GM21825 (cell line): ENCODE data around the gene COA1.
A peak's percentile ranks its signal among the peaks of the same experiment; 100 is the strongest.
"Not testable (repeated sequence)": the region's sequence is repeated elsewhere in the genome, so short reads cannot be mapped to it uniquely, and the experiment has no call there.

ENCODE experiments used
- ATAC-seq: cut with Tn5 transposase; IDR thresholded peaks from one replicate; pipeline ENCODE4 v1.9.1; 2021; ENCODE audit warnings: mild to moderate bottlenecking, moderate library complexity; ENCODE audit not compliant: unreplicated experiment

The COA1 gene, protein sequence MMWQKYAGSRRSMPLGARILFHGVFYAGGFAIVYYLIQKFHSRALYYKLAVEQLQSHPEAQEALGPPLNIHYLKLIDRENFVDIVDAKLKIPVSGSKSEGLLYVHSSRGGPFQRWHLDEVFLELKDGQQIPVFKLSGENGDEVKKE

DNA sequence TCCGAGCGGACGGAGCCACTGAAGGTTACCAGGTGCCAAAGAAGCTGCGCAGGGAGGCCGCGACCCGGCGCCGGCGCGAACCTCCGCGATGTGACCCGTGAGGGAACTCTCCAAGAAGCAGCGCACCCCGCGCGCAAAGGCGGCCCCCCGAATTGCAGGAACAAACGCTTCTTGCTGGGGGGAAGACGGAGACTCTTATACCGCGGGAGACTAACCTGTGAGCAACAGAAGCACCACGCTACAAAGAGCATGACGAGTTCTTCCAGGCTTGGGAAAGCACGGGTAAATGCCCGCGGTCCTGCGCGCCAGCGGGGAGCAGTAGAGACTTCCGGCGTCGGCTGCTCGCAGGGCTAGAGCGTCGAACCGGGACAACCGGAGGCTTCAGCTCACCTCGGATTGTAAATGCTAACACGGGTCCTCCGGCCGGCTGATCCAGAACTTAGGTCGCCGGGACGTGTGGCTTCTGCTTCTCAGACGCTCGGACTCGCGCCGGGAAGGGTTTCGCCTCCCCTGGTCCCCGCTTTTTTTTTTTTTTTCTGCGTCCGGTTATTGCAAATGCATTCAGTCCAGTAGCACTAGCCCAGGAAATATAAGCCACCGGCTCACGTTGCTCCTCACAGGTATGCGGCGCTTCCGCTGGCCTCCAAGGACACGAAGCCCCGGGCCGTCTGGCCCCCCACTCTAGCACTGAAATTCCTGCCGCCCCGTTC, at the start of gene COA1:
TSS of gene COA1 (minus strand) at position 310 of the 710 bp plus-strand sequence. CDS start 80,909 bp downstream, outside the sequence.
- ATAC-seq = peak; percentile 83

- ATAC-seq = not testable (repeated sequence)
These were observed 49.1 kb upstream of the COA1 start for GRCh38 chr7:43778293-43779044.

GRCh38 chr7:43775255-43775654, 45.9 kb upstream of the COA1 start:
- not testable (repeated sequence) for ATAC-seq

- not testable (repeated sequence) for ATAC-seq
These were observed 43.9 kb upstream of the COA1 start for GRCh38 chr7:43773268-43773667.

DNA sequence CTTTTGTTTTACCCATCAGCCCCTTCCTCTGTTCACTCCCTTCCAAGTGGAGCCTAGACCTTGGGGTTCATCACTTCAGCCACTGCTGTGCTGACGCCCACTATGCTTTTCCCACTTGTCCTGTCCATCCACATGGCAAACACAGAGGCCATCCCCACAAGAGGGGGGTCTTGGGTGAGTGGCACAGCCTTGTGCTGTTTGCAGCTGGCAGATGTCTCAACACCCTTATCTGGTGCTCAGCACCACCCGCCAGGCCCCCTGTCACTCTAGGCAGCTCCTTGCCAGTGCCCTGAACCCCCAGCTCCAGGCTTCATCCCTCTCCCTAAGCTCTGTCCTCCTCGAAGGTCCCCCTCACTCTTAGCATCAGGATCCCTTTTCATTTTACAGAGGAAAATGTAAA, 42.2 kb upstream of the COA1 start:
- ATAC-seq = no peak

GRCh38 chr7:43771128-43771527, 41.8 kb upstream of the COA1 start:
- no peak for ATAC-seq

- ATAC-seq = no peak
These were observed 40.6 kb upstream of the COA1 start for GRCh38 chr7:43769791-43770465.

DNA sequence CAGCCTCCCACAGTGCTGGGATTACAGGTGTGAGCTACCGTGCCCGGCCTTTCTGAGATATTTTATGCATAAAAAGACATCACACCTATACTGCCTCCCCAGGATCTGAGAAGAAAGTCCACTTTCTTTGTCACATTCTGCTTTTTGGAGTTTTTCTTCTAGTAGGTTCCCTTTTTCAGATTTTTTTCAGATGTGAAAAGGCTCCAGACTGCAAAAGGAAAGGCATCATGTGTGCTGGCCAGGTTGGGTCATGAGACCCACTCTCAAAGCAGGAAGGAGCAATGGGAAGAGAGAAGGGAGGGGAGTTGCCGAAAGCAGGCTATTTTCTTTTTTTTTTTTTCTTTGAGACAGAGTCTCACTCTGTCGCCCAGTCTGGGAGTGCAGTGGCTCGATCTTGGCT, 40.0 kb upstream of the COA1 start:
- ATAC-seq = no peak

- ATAC-seq = no peak
These were observed 39.6 kb upstream of the COA1 start for GRCh38 chr7:43768887-43769272.

GRCh38 chr7:43768201-43768886, 39.0 kb upstream of the COA1 start:
- ATAC-seq = no peak

- ATAC-seq = no peak
These were observed 38.0 kb upstream of the COA1 start for GRCh38 chr7:43767311-43767710.

DNA sequence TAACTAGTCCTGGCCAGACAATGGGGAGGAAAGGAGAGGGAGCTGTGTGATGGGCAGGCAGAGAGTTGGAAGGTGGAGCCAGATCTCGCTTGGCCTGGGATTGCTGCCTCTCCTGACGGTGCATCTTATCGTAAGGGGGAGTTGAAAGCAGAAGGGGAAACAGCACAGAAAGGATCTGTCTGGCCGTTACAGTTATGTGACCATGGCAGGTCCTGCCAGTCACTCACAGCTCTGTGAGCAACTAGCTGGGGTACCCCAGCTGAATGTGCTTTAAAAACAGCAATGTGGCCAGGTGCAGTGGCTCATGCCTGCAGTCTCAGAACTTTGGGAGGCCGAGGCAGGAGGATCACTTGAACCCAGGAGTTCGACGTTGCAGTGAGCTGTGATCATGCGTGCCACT, 37.2 kb upstream of the COA1 start:
- ATAC-seq = no peak

DNA sequence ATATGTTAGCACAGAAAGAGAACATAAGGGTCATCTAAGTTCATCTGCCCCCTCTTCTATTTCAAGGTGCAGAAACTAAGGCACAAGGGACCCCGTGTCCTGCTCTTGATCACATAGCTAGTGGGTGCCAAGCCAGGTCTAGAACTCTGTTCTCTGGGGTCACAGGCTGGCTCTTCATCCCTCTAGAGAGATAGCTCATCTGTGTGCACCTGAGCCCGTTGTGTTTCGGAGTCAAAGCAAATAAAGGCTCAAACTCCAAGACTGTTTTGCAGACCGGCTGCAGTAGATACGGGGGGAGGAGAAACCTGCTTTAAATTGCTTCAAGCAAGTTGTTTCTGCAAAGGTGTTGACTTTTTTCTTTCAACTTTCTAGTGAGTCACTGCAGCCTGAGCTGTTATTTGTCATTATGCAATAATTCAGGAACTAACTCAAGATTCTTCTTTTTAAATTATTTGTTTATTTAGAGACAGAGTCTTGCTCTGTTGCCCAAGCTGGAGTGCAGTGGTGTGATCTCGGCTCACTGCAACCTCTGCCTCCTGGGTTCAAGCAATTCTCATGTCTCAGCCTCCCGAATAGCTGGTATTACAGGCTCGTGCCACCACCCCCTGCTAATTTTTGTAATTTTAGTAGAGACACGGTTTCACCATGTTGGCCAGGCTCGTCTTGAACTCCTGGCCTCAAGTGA, 35.6 kb upstream of the COA1 start:
- ATAC-seq = no peak

DNA sequence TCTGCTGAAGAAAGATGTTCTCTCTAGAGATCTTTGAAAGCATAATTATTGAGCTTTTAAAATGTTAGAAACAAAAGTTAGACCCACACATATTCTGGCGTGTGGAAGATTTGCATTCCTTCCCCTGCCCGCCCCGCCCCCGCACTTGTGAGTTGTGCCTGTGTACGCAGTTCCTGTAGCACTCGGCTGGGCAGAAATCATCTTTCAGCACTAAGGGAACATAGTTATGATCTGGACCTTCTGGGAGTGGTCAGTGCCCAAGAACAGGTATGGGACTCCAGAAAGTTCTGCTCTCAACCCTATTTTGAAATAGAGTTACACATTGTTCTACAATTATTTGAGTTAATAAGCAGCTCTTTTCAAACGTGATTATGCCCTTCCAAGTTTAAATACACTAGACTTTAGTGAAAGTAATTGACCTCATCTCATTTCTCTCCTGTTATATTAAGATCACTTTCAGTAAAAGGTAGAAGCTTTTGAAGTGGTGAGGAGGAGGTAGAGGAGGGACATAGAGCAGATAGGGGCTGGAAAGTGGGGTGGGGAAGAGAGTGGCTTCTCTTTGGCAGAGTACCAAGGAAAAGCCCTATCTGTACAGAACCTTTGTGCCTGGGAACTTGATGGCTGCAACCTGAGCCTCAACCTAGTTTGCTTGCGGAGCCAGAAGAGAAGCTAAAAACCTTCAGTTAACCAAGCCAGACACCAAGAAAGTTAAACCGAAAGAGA, 34.9 kb upstream of the COA1 start:
- ATAC-seq = peak; percentile 46

DNA sequence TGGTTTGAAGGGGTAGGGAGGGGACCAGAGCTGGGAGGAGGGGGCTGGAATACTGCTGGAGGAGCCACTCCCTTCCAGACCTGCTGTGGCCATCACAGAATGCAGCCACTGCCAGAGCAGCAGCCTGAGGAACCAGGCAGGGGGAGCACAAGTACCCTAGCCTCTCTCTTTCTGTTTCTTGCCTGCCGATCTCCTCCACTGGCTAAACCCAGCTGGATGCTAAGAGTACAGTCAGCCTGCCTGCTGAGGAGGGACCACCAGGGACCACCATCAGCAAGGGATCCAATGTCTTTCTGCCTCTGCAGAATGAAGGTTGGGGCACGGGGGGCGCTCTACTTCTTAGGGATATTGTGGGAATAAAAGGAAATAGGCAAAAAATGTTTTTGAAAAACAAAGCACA, 33.9 kb upstream of the COA1 start:
- ATAC-seq = no peak

GRCh38 chr7:43761938-43762692, 32.8 kb upstream of the COA1 start:
- ATAC-seq = no peak

DNA sequence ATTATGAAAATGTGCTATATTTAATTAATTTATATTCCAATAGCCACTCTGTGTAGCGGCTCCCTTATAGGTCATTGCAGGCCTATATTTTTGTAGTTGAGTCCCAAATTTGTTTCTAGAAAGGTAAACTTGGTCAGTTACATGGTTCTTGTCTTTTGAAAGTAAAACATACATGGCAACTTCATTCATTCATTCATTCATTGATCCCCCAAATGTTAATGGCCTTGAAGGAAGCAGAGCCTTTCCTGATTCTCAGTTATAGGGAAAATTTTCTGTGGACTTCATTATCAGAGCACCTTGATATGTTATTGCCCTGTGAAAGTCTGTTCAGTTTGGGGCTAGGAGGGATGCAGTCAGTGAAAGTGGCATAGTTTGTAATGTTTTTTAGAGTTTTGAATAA, 32.1 kb upstream of the COA1 start:
- no peak for ATAC-seq

DNA sequence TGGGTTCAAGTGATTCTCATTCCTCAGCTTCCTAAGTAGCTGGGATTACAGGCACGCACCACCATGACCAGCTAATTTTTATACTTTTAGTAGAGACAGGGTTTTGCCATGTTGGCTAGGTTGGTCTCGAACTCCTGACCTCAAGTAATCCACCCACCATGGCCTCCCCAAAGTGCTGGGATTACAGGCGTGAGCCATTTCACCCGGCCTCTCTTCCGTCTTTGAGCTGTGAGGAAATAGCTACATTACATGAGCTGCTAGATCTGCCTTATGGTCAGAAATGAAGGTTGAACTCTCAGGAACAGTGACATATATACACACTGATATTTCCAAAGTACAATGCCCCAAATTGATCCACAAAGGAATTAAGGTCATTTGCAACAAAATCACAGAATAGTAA, 31.5 kb upstream of the COA1 start:
- ATAC-seq = no peak
